Left kidney (tissue), 2 donors: ENCODE measurements around the gene KDM4B. TPM values are rescaled to one million over a fixed set of nuclear protein-coding genes. Genes with fewer than 3 reads are reported as not detected.
"Not testable (repeated sequence)": the region's sequence is repeated elsewhere in the genome, so short reads cannot be mapped to it uniquely, and the experiment has no call there.

Experiments
- DNase-seq: peaks from one replicate; pipeline ENCODE4 v3.0.0-alpha.2; 2013
- polyA plus RNA-seq: library from polyadenylated mRNA; unstranded; fragments of 120-200 nt; gene quantifications from one replicate; pipeline ENCODE4 v1.2.1, GENCODE V29; 2013; ENCODE audit not compliant: insufficient read length

The KDM4B gene
- polyA plus RNA-seq, 1 donor = 24.4 TPM

DNA sequence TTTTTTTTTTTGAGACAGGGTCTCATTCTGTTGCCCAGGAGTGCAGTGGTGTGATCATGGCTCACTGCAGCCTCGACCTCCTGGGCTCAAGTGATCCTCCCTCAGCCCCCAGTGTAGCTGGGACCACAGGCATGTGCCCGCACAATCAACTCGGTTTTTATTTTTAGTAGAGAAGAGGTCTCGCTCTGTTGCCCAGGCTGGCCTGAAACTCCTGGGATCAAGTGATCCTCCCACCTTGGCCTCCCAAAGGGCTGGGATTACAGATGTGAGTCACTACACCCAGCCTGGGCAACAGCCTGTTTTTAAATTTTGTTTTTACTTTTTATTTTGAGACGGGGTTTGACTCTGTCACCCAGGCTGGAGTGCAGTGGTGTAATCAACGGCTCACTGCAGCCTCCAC lies 2.3 kb upstream of the KDM4B start:
- no peak for DNase-seq

GRCh38 chr19:4967738-4968461 lies 1.0 kb upstream of the KDM4B start:
- no peak for DNase-seq

DNA sequence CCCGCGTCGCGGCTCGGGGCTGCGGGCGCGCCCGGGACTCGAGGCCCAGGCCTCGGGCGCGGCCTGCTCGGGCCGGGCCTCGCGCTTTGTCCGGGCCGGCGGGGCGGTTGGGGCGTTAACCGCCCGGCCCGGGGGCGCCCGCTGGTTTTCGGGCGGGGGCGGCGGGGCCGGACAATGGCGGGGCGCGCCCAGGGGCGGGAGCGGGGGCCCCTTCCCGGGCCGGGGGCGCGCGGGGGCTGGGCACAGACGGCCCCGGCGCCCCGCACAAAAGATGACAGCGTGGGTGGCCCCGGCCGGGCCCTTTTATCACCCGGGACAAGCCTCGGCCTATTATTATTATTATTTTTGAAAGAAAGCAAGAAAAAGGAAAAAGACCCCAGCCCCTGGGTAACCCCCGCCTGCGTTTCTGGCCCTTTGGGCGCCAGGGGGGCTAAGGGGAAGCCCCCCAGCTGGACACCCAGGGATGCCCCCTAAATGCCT lies 419 bp downstream of the KDM4B start:
- no peak for DNase-seq

GRCh38 chr19:4969772-4970531 lies 1.0 kb downstream of the KDM4B start:
- DNase-seq = no peak

DNA sequence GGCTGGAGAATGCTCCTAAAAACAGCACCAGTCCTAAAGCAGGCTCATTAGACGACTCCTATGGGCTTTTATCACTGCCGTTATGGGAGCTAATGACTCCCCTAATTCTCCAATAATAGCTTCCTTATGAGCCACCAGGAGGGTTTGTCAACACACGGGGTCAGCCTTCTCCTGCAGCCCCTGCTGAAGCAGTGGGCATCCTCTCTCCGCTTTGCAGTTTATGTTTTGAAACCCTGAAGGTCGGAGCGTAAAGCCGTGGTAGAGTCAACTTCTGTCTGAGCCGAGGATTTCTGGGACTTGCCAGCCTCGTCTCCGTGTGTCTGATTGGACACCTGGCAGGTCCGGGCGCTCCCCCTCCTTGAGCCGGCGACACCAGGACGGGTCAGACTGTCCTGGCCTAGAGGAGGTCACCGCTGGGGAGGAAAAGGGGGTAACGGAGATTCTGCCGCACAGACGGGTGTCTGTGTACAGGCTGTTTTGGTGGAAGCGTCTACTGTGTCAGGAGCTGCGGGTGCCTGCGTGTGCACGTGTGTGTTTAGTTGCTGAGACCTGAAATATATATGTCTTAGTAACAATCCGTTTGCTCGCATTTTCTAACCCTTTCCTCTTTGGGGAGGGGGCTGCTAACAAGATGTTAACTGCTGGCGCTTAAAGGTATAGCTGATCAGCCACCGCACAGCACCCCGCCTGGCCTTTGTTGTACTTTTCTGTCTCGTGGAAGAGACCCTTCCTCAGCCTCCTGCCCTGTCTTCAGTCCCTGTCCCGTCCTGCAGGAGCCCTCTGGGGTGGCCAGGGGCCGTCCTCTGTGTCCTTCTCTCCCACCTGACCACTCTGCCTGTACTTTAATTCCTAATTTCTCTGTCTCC lies 1.9 kb downstream of the KDM4B start:
- no peak for DNase-seq

- no peak for DNase-seq
Observed at GRCh38 chr19:4971424-4971793, 2.5 kb downstream of the KDM4B start.

- DNase-seq = no peak
Observed at GRCh38 chr19:4971816-4972495, 3.0 kb downstream of the KDM4B start.

- DNase-seq = no peak
Observed at GRCh38 chr19:4972509-4973230, 3.8 kb downstream of the KDM4B start.

- no peak for DNase-seq
Observed at GRCh38 chr19:4974880-4975469, 6.1 kb downstream of the KDM4B start.

DNA sequence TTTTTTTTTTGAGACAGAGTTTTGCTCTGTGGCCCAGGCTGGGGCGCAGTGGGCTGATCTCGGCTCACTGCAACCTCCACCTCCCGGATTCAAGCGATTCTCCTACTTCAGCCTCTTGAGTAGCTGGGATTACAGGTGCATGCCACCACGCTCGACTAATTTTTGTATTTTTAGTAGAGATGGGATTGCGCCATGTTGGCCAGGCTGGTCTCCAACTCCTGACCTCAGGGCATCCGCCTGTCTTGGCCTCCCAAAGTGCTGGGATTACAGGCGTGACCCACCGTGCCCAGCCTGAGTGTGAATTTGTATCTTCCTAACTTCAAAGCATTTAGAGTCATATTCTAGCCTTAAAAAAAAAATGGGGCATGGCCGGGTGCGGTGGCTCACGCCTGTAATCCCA lies 6.7 kb downstream of the KDM4B start:
- not testable (repeated sequence) for DNase-seq

DNA sequence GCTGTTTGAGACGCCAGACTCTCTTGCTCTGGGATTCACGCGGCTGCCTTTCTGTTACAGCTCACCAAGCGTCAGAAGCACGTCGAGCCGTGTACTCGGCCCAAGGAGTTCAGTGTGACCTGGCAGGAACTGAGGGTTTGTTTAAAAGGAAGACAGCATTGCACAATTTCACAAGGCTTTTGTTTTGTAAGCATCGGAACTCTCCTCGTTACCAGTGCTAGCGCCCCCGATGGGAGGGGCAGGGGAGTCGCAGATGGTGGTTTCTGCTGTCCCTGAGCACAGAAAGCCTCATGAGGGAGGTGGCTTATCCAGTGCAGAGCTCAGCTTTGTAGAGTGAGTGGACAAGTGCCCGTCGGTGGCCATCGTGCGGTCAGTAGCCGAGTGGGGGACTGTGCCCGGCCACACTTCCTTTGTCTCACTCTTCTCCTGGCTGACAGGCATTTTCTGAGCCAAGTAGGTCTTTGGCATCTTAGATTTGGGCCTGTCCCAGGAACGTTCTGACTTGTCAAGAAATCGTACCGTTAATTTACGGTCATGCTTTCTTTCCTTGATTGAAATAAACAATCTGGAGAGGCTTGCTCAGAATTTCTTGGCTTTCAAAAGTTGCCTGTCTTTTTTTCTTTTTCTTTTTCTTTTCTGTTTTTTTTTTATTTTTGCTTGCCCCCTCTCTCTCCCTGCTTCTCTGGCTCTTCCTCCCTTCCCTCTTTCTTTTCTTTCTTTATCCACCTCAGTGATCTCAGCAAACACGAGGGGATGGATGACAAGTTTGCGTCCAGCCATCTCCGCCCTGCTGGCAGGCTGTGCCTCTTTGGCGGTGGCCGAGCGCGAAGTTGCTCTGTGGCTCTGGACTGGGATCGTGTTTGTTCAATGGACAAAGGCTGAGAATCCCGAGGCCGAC lies 7.7 kb downstream of the KDM4B start:
- no peak for DNase-seq

GRCh38 chr19:4977299-4978174 lies 8.6 kb downstream of the KDM4B start:
- DNase-seq = no peak

DNA sequence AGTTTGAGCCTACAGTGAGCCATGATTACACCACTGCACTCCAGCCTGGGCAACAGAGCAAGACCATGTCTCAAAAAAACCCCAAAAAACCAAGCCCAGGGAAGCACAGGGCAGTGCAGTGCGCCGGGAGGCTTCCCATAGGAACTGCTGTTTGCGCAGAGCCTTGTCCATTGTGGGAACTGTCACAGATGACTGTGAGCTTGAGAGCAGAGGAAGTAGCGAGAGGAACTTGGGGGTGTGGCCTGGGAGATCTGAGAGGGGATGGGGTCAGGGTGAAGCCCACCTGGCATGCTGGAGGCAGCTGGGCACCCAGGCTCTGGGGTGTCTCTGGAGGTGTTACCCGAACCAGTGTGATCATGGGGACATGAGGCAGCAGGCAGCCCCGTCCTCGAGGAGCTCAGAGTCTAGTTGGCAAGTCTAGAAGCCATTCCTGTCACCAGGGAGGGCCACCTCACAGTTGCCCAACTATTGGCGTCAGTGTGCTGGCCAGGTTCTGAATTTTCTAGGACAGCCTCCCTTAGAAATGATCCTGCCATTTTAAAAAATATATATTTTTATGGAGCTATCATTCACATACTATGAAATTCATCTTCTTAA lies 10.4 kb downstream of the KDM4B start:
- no peak for DNase-seq

GRCh38 chr19:4980067-4980466 lies 11.2 kb downstream of the KDM4B start:
- DNase-seq = no peak

DNA sequence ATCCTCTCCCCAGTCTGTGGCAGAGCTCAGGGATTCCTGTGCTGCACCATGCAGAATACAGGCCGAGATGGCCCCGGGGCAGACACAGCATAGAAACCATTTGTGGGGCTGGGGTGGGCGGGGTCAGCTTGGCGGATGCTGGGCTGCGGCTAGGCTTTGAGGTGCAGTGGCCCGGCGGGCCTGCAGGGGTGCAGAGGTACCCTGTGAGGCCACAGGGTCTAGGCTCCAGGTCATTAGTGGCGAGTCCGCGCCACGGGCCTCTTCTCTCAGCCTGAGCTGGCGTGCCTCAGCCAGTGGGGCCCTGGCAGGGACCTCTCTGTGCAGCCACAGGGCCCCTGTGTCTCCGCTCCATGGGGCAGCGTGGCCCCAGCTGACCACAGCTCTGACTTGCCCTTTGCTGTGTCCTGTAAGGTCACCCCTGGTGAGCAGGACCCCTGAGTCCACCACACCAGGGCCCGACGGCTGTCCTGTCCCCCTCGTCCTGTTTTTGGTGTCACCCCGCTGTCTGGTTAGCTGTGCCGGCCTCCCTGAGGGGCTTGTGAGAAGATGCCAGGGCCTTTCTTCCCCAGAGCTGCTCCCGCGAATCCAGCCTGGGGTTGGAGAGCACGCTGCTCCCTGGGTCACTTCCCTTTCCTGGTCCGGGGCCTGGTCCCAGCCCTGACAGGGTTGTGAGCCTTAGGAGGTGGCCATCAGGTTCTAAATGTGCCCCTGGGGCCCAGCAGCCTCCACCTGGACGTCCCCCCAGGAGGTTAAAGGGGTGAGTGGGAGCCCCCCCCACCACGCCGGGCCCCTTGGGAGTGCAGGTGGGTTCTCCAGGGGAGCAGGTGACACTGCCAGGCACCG lies 12.1 kb downstream of the KDM4B start:
- no peak for DNase-seq

GRCh38 chr19:4981681-4981958 lies 12.7 kb downstream of the KDM4B start:
- no peak for DNase-seq

DNA sequence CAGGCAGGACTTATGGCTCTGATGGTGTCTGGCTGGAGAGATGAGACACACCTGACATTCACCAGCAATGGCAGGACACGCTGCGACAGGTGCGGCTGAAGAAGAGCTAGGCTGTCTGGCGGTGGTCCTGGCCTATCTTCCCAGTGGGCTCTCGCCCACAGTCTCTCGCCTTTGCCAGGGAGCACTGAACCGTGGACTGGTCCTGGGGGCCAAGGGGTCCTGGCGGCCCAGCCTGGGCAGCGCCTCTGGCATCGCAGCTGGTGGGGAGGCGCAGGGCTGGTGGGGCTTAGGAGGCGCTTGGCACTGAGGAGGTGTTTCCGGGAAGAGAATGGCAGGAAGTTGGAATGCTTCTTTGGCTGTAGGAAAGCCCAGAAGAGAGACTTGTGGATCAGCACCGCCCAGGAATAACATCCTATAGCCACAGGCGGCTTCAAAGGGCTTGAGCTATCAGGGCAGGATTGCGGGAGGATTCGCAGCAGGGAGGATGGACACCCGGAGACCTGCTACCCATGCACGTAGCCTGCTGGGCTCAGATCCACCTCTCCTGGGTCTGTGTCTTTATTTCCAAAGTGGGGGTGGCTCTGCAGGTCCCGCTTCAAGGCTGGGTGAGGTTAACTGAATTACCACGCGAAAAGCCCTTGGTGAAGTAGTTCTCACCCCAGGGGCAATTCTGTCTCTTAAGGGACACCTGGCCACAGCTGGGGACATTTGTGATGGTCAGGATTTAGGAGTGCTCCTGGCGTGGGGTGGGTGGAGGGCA lies 14.6 kb downstream of the KDM4B start:
- DNase-seq = no peak
